ENCODE results near the gene CGB1.
A peak's percentile ranks its signal among the peaks of the same experiment; 100 is the strongest.

CGB1 gene

DNA sequence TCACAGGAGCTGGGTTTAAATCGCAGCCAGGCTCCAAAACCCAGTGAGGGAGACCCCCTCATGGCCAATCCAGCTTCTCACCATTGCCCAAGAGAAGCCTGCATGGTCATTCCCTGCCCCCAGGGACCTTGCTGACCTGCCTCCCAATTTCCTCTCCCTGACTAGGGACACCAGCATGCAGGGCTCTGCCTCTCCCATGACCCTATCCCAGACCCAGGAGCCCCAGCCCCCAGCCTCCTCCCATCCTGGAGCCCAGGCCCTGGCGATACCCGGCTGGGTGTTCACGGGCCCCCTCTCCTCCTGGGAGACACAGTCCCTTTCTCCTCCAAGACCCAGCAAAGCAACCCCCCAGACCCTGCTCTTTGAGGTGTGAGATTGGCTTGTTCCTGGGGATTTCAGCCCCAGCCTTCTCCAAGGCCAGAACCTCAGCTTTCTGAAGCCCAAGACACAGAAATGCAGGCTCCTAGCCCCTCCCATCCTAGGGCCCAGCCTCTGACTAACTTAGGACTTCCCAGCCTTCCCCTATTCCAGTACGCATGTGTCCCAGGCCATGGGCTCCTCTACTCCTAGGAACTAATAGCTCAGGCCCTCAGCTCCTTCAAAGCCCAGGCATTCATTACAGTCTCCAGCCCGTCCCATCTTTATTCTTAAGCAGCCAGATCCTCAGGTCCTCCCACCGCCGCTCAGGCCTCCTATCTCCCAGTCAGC, 44.7 kb downstream of the CGB1 start:
- no peaks in the 10 kb centered on the region for H3K9me3 ChIP-seq (ENCODE audit: low read length)
- H3K4me1 ChIP-seq (ENCODE audit: insufficient read depth, low read length, severe bottlenecking): peaks cover 34% of the 10 kb centered on the region
- H3K4me2 ChIP-seq (ENCODE audit: low read length): peak overlapping the region; percentile 88
- H2AFZ ChIP-seq (ENCODE audit: low read length): no peak overlapping the region
- peaks cover 27% of the 10 kb centered on the region for H3K79me2 ChIP-seq (ENCODE audit: insufficient read depth, low read length)
- H3K9ac ChIP-seq (ENCODE audit: low read length): peak overlapping the region; percentile 93
- peak overlapping the region; percentile 99 for H3K4me3 ChIP-seq (ENCODE audit: low read depth, low read length, poor library complexity, severe bottlenecking)
- H3K9me2 ChIP-seq (ENCODE audit: low read depth, low read length): no peaks in the 10 kb centered on the region
- TF ChIP-seq, protein P1, sequence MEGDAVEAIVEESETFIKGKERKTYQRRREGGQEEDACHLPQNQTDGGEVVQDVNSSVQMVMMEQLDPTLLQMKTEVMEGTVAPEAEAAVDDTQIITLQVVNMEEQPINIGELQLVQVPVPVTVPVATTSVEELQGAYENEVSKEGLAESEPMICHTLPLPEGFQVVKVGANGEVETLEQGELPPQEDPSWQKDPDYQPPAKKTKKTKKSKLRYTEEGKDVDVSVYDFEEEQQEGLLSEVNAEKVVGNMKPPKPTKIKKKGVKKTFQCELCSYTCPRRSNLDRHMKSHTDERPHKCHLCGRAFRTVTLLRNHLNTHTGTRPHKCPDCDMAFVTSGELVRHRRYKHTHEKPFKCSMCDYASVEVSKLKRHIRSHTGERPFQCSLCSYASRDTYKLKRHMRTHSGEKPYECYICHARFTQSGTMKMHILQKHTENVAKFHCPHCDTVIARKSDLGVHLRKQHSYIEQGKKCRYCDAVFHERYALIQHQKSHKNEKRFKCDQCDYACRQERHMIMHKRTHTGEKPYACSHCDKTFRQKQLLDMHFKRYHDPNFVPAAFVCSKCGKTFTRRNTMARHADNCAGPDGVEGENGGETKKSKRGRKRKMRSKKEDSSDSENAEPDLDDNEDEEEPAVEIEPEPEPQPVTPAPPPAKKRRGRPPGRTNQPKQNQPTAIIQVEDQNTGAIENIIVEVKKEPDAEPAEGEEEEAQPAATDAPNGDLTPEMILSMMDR (IDR thresholded peaks at IDR 0.05; ENCODE audit: low read length): no peak
- TF ChIP-seq EZH2 (IDR thresholded peaks at IDR 0.05; ENCODE audit: borderline replicate concordance, low read length): no peak
- peaks cover 14% of the 10 kb centered on the region; the same call in 1 of the 2 replicates for H3K36me3 ChIP-seq (ENCODE audit: insufficient read depth, low read length)
- no peak overlapping the region for H3K27ac ChIP-seq (ENCODE audit: low read depth, low read length, poor library complexity, severe bottlenecking)
- H3F3A ChIP-seq (ENCODE audit: insufficient read depth, low read length): no peaks in the 10 kb centered on the region
- H3K27me3 ChIP-seq (ENCODE audit: insufficient read depth, low read length): no peaks in the 10 kb centered on the region
- H4K20me1 ChIP-seq (ENCODE audit: insufficient read depth, low read length): no peaks in the 10 kb centered on the region

DNA sequence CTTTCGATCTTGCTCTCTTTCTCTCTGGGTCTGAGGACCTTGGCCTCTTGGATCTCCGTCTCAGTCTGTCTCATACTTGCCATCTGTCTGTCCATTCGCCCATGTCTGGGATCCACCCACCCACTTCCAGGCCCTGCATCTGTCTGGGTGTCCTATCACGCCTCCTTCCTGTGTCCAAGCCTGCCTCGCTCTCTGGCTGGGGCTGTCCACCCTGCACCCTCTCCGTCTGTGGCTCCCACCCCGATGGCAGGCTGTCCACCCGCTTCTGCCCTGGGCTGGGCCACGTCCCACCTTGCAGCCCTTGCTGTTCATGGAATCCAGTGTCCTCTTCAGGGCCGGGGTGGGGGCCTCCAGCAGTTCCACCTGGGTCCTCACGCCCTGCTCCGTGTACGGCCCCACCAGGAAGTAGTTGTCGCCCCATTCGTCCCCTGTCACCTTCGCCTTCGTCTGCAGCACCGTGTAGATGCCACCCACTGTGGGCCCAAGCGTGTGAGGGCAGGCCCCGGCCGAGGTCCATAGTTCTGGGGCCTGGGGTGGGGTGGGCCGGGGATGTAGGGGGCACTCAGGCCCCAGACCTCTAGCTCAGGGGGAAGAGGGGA, 45.6 kb downstream of the CGB1 start:
- Histone ChIP-seq H4K20me1 (ENCODE audit: insufficient read depth, low read length) (no peaks in the 10 kb centered on the region), H3K4me2 (ENCODE audit: low read length) (no peak overlapping the region; the same call in 1 of the 2 replicates), H3K9me3 (ENCODE audit: low read length) (no peaks in the 10 kb centered on the region), H3K4me3 (ENCODE audit: low read depth, low read length, poor library complexity, severe bottlenecking) (no peak overlapping the region), H3K36me3 (ENCODE audit: insufficient read depth, low read length) (peaks cover 17% of the 10 kb centered on the region; the same call in 1 of the 2 replicates), H3K9ac (ENCODE audit: low read length) (peak overlapping the region; percentile 93; the same call in 1 of the 2 replicates), H3F3A (ENCODE audit: insufficient read depth, low read length) (no peaks in the 10 kb centered on the region), H3K9me2 (ENCODE audit: low read depth, low read length) (no peaks in the 10 kb centered on the region), H3K4me1 (ENCODE audit: insufficient read depth, low read length, severe bottlenecking) (peaks cover 37% of the 10 kb centered on the region), H3K27me3 (ENCODE audit: insufficient read depth, low read length) (no peaks in the 10 kb centered on the region), H3K79me2 (ENCODE audit: insufficient read depth, low read length) (peaks cover 26% of the 10 kb centered on the region), H3K27ac (ENCODE audit: low read depth, low read length, poor library complexity, severe bottlenecking) (no peak overlapping the region), H2AFZ (ENCODE audit: low read length) (no peak overlapping the region)
- TF ChIP-seq, protein P1 (IDR thresholded peaks at IDR 0.05; ENCODE audit: low read length): no peak
- TF ChIP-seq EZH2 (IDR thresholded peaks at IDR 0.05; ENCODE audit: borderline replicate concordance, low read length): no peak

DNA sequence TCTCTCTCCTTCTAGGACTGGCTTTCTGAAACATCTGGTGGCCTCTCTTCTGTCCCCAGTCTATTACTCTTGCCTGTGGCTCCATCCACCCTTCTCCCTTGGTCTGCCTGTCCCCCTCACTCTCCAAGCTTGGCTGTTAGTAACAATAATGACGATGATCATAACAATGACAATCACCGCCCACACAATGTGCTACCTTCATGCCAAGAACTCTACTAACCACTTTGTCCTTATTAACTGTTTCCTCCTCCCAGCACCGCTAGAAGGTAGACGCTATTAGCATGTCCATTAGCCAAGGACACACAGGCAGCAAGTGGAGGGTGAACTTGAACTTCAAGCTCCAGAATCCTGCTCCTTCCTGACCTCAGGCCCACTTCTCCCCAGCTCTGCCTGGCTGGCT, 46.3 kb downstream of the CGB1 start:
- Histone ChIP-seq H3K79me2 (ENCODE audit: insufficient read depth, low read length) (peaks cover 22% of the 10 kb centered on the region), H3K27ac (ENCODE audit: low read depth, low read length, poor library complexity, severe bottlenecking) (no peak overlapping the region), H4K20me1 (ENCODE audit: insufficient read depth, low read length) (no peaks in the 10 kb centered on the region), H3K4me1 (ENCODE audit: insufficient read depth, low read length, severe bottlenecking) (peaks cover 37% of the 10 kb centered on the region), H3K9ac (ENCODE audit: low read length) (no peak overlapping the region), H3K27me3 (ENCODE audit: insufficient read depth, low read length) (no peaks in the 10 kb centered on the region), H3K9me3 (ENCODE audit: low read length) (no peaks in the 10 kb centered on the region), H2AFZ (ENCODE audit: low read length) (no peak overlapping the region), H3F3A (ENCODE audit: insufficient read depth, low read length) (no peaks in the 10 kb centered on the region), H3K4me3 (ENCODE audit: low read depth, low read length, poor library complexity, severe bottlenecking) (no peak overlapping the region), H3K36me3 (ENCODE audit: insufficient read depth, low read length) (peaks cover 24% of the 10 kb centered on the region), H3K4me2 (ENCODE audit: low read length) (no peak overlapping the region), H3K9me2 (ENCODE audit: low read depth, low read length) (no peaks in the 10 kb centered on the region)
- no peak for TF ChIP-seq EZH2 (IDR thresholded peaks at IDR 0.05; ENCODE audit: borderline replicate concordance, low read length)
- TF ChIP-seq, protein P1 (IDR thresholded peaks at IDR 0.05; ENCODE audit: low read length): no peak

Measured in OCI-LY1 (cell line).